ENCODE results near the gene ZNF350. TPM values are rescaled to one million over a fixed set of nuclear protein-coding genes. Genes with fewer than 3 reads are reported as not detected.
A peak's percentile ranks its signal among the peaks of the same experiment; 100 is the strongest.

The ZNF350 gene
- total RNA-seq, 1 donor from 2014 or later: 8.6 TPM

GRCh38 chr19:52007806-52008557 is 21.3 kb upstream of the ZNF350 start, which contains the start of gene ZNF615:
Gene ZNF615, minus strand, starts transcription at chr19:52008211. Its CDS starts 4,500 bp downstream, at chr19:52003711.
- no peak for TF ChIP-seq CTCF (IDR thresholded peaks at IDR 0.05; ENCODE audit: insufficient read depth, low read depth, low read length)
- TF ChIP-seq EZH2 (IDR thresholded peaks at IDR 0.05; ENCODE audit: insufficient read depth, low read length): no peak
- FAIRE-seq: no peak
- peaks cover 10% of the 10 kb centered on the region for H3K9me3 Mint-ChIP-seq (ENCODE audit: unreplicated experiment)
- Histone ChIP-seq H3K79me2 (ENCODE audit: insufficient read depth, low read length) (peaks cover 25% of the 10 kb centered on the region), H3K27ac (ENCODE audit: low read depth, low read length) (peak within 1 kb of the TSS; percentile 81), H3K4me2 (ENCODE audit: low read length) (peak within 1 kb of the TSS; percentile 89), H3K9ac (ENCODE audit: low read length) (peak within 1 kb of the TSS; percentile 91), H3K4me1 (ENCODE audit: insufficient read depth, low read length) (peaks cover 7% of the 10 kb centered on the region), H2AFZ (ENCODE audit: low read depth, low read length) (peak within 1 kb of the TSS; percentile 100), H3K4me3 (ENCODE audit: insufficient read depth, low read depth, low read length) (peak within 1 kb of the TSS; percentile 98), H4K20me1 (ENCODE audit: insufficient read depth, low read length) (no peaks in the 10 kb centered on the region), H3K27me3 (ENCODE audit: insufficient read depth, low read length) (no peaks in the 10 kb centered on the region), H3K36me3 (ENCODE audit: insufficient read depth, low read length) (no peaks in the 10 kb centered on the region), H3K9me3 (ENCODE audit: insufficient read depth, low read depth, low read length) (peaks cover 5% of the 10 kb centered on the region)
- H3K27me3 Mint-ChIP-seq (ENCODE audit: low read depth, unreplicated experiment): no peaks in the 10 kb centered on the region
- peak; percentile 70 for DNase-seq (ENCODE audit: low read depth)
- peaks cover 17% of the 10 kb centered on the region for H3K36me3 Mint-ChIP-seq (ENCODE audit: low read depth, unreplicated experiment)
- no peaks in the 10 kb centered on the region for H3K4me1 Mint-ChIP-seq (ENCODE audit: low read depth, unreplicated experiment)
- peak within 1 kb of the TSS; percentile 94 for H3K27ac Mint-ChIP-seq (ENCODE audit: unreplicated experiment)
- H3K4me3 Mint-ChIP-seq (ENCODE audit: unreplicated experiment): peak within 1 kb of the TSS; percentile 97

- no peak for FAIRE-seq
- Histone ChIP-seq H3K4me1 (ENCODE audit: insufficient read depth, low read length) (peaks cover 7% of the 10 kb centered on the region), H3K9ac (ENCODE audit: low read length) (peak overlapping the region; percentile 91), H3K36me3 (ENCODE audit: insufficient read depth, low read length) (peaks cover under 1% of the 10 kb centered on the region), H3K27me3 (ENCODE audit: insufficient read depth, low read length) (no peaks in the 10 kb centered on the region), H2AFZ (ENCODE audit: low read depth, low read length) (peak overlapping the region; percentile 100), H4K20me1 (ENCODE audit: insufficient read depth, low read length) (no peaks in the 10 kb centered on the region), H3K79me2 (ENCODE audit: insufficient read depth, low read length) (peaks cover 25% of the 10 kb centered on the region), H3K27ac (ENCODE audit: low read depth, low read length) (peak overlapping the region; percentile 81), H3K4me3 (ENCODE audit: insufficient read depth, low read depth, low read length) (peak overlapping the region; percentile 98), H3K4me2 (ENCODE audit: low read length) (peak overlapping the region; percentile 89), H3K9me3 (ENCODE audit: insufficient read depth, low read depth, low read length) (peaks cover 5% of the 10 kb centered on the region)
- H3K36me3 Mint-ChIP-seq (ENCODE audit: low read depth, unreplicated experiment): peaks cover 13% of the 10 kb centered on the region
- DNase-seq (ENCODE audit: low read depth): no peak
- TF ChIP-seq CTCF (IDR thresholded peaks at IDR 0.05; ENCODE audit: insufficient read depth, low read depth, low read length) (no peak), EZH2 (IDR thresholded peaks at IDR 0.05; ENCODE audit: insufficient read depth, low read length) (no peak)
- H3K9me3 Mint-ChIP-seq (ENCODE audit: unreplicated experiment): peaks cover 10% of the 10 kb centered on the region
- H3K27me3 Mint-ChIP-seq (ENCODE audit: low read depth, unreplicated experiment): no peaks in the 10 kb centered on the region
- H3K4me1 Mint-ChIP-seq (ENCODE audit: low read depth, unreplicated experiment): no peaks in the 10 kb centered on the region
- H3K27ac Mint-ChIP-seq (ENCODE audit: unreplicated experiment): peak overlapping the region; percentile 94
- H3K4me3 Mint-ChIP-seq (ENCODE audit: unreplicated experiment): peak overlapping the region; percentile 97
Observed at GRCh38 chr19:52007451-52007805, 20.8 kb upstream of the ZNF350 start.

Data from astrocyte (in vitro differentiated cells and primary cell).